HCEC 1CT (cell line): ENCODE data around the gene UBE3B.

ENCODE experiments used
- DNase-seq: peaks from one replicate; pipeline ENCODE4 v3.0.0-alpha.2; 2017

UBE3B gene

DNA sequence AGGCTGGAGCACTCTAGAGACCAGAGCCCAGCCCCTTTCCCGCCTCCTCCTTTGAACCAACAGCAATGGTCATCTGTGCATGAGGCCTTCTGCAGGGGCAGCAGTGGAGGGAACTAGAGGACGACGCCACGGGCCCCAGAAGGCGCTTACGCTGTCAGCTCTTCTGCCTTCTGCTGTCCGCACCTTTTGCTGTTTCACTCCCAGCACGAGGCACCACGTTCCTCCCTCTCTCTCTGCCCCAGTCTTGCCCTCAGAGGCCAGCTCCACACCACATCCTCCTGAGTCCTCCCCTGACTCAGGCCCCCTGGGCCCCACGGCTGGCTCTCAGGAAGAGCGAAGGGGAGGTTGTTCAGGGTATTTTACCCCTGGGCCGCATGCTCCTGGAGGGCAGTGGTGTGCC lies 80.4 kb downstream of the UBE3B start:
- no peak for DNase-seq

DNA sequence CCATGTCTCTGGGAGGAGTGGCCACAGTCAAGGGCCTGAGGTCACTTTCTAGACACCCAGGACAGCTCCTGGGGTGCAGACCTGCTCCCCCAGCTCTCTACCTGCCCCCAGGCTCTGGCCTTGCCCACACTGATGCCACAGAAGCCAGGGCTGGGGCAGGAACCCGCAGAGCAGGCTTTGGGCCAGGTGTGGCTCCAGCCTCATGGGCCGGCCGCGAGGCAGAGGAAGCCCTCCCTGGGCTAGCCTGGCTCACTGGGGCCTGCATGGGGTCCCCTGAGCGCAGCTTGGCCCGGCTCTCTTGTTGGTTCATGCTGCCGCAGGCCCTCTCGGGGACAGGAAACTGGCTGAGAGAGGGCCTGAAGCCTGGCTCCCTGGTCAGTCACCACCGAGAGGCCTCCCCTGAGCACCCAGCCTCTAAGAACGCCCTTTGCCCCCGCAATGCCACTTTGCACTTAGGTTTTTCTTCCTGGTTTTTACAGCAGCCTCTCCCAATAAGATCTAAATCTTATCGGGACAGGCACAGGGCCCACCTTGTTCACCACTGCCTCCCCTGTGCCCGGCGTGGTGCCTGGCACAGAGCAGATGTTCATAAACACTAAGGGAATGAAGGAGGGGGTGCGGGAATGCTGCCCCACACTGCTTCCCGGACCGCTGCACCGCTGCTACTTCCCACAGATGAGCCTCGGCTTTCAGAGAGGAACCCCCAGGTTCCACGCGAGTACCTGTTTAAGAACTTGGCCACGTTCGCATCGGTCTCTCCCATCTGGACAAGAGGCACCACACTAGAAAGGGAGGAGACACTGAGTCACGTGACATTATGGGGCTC lies 81.2 kb downstream of the UBE3B start:
- no peak for DNase-seq

DNA sequence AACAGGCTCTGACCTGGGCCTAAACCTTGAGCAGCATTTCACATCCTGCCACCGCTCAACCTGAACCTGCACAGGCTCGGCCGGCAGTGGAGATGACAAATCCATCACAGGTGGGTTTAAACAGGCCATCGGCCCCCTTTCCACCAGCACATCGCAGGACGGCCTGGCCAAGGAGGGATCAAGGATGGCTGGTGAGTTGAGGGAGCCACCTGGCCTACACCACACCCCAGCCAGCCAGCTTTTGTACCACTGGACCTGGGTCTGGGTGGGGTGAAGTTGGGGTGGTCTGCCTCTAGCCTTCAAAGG lies 81.7 kb downstream of the UBE3B start:
- DNase-seq, result no peak

DNA sequence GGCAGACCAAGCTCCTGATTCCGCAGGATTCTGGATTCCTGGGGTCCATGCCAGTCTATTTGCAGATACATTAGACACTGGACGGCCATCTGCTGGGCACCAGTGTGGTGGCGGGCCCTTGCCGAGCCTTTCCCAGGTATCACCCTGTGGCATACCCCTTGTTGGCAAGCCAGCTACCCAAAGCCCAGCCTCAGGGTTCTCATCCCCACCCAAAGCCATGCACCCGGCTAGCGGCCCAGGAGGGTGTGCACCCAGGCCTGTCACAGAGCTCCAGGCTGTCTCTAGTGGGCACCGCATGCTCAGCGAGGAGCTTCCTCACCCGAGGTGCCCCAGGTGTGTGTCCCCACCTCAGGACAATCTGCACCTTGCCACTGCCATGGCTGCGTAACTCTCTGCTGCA lies 82.2 kb downstream of the UBE3B start:
- no peak for DNase-seq

DNA sequence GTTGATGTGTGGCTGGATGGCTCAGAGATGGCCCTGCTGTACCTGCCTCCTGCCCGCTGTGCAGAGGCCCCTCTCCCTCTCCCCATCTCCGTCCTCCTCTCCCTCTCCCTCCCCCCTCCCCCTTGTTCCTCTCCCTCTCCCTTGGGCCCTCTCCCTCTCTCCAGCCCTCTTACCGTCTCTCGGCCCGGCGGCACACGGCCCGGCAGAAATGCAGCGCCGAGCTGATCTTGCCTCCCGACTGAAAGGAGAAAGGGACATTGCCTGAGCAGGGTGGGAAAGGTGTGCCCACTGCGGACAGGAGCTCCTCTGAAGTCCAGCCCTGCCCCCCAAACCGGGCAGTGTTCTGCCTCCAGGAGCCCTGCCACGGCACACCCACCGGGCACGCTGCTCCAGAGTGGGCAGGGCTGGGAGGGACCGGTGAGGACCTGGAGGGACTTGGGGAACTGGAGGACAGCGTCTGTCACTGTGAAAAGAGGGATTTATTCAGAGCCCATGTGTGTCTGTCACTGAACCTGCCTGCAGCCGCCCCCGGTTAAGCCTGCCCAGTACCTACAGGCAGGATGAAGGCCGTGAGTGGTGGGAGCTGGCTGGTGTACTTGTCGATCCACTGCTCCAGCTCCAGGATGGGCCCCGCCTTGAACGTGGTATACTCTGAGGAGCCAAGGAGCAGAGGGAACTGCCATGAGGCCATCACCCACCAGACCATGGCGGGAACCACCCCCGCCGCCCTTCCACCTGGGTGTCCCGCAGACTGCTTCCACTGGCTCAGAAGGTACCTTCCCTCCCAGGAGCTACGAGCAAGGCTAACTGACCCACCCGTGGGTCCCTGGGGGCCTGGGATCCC lies 83.7 kb downstream of the UBE3B start:
- DNase-seq, result no peak

DNA sequence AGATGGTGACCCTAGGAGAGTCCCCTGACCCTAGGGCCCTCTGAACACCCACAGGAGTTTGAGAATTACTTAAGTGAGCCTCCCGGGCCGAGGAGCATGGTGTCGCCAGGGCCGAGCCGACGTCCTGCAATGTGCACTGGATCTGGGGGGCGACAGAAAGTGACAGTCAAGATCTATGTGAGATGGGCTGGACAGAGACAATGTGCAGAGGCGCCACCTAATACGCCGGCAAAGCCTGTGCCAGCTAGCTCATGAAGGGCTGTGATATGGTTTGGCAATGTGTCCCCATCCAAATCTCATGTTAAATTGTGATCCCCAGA lies 84.2 kb downstream of the UBE3B start:
- no peak for DNase-seq

DNA sequence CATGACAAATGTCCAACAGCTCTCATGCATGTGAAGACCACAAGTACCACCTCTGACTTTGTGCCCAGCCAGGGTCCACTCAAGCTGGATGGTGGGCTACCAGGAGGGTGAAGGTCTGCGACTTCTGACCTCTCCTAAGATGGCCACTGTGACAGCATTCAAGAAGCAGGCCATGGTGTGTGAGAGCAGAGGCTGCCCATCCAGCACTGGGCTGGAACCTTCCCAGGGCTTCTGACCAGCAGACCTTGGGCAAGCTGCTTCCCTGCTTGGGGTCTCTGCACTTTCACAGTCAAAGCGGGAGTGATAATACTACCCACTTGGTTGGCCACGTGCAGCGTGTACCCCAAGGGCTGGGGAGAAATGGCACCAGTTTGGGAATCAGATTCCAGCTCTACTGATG lies 85.4 kb downstream of the UBE3B start:
- no peak for DNase-seq

DNA sequence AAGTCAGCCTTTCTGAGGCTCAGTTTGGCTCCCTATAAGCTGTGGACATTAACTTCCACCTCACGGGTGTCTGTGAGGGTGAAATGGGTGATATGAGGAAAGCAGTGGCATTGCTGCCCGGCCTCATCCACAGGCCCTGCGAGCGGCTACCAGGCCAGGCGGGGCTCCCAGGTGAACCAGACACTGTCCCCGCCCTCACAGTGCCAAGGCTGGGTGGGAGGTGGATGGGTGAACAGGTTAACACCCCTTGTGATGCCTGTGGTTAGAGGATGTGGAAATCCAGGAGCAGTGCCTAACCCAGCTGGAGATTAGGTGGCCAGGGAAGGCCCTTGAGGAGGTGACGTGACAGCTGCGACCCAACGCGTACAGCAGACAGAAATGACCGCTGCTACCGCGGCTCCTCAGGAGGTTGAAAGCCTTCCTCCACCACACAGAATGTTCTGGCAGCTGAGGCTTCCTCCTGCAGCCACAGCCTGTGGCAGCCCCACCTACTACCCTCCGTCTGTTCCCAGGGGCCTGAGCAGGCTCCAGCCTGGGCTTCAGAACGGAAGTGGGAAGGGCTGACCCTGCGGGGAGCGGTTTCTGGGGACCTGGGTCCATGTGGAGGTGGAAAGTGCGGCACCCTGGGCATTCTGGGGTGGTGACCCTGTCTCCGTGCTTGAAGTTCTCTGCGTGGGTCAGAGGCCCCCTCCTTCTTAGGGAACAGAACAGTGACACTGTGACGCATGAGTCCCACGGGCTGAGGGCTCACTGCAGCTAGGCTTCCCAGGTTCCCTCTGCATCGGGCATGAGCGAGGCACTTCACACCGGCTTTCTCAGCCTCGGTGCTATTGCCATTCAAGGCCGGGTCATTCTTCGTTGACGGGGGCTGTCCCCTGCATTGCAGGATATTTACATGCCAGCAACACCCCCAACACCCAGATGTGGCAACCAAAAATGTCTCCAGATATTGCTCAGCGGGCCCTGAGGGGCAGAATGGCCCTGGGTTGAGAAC lies 86.2 kb downstream of the UBE3B start:
- DNase-seq, result no peak

DNA sequence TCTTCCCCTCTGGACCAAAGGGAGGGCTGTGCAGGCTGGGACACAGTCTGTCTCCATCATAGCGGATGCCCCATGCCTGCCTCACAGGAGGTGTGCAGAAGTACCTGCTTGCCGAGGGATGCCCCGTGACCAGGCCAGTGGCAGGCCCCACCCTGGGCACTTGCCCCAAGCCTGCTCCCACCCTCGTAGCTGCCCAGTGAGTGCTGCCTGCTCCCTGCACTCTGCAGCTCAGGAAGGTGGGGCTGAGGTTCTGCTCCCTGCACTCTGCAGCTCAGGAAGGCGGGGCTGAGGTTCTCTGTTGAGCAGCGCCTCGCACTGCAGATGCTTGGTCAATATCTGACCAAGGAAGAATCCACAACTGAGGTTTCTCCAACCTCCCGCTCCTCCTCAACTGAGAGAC lies 89.0 kb downstream of the UBE3B start:
- DNase-seq, result no peak

DNA sequence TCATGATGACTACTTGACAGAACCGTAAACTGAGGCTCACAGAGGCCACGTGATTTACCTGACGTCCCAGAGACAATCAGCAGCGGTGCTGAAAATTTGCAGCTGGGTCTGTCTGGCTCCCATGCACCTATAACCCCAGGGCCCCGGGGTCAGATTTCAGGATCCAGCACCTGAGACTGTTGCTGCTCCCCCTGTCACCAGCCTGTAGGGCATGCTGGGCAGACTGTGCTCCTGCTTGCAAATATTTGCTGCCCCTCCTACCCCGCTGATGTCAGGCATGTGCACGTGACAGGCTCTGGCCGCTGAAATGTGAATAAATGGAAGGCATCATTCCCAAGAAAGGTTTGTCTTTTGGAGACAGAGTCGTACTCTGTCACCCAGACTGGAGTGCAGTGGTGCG lies 89.9 kb downstream of the UBE3B start:
- DNase-seq, result no peak

DNA sequence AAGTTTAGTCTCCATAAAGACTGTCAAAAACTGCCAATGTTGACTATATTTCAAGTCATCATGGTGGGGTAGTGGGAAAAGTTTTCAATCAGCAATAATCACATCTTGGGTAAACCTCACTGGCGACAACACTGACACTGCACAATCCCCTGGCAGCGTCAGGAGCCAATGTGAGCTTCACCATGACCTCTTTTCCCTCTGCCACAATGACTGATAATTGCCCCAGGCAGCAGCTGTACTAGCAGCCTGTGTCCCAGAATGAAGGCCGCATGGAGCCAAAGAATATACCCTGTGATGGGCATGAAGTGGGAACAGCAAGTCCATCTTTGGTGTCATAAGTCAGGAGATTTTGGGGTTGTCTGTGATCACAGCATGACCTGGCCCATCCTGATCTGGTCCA lies 90.5 kb downstream of the UBE3B start:
- DNase-seq, result no peak

DNA sequence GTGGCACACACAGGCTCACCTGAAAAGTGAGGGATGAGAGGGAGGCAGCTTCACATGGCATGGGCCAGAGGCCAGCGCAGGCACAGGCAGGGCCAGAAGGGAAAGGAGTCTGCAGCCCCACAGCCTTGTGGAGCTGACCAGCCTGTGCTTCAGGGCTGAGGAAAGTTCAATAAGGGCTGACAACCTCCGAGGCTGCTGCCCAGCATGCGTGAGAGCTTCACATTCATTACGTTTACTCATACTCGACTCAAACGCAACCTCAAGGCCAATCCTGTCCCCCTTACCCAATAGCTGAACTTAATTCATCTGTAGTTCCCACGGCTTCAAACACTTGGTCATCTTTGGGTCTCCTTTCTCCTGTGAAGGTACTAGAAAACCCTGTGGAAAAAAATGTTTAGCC lies 91.1 kb downstream of the UBE3B start:
- DNase-seq, result no peak

DNA sequence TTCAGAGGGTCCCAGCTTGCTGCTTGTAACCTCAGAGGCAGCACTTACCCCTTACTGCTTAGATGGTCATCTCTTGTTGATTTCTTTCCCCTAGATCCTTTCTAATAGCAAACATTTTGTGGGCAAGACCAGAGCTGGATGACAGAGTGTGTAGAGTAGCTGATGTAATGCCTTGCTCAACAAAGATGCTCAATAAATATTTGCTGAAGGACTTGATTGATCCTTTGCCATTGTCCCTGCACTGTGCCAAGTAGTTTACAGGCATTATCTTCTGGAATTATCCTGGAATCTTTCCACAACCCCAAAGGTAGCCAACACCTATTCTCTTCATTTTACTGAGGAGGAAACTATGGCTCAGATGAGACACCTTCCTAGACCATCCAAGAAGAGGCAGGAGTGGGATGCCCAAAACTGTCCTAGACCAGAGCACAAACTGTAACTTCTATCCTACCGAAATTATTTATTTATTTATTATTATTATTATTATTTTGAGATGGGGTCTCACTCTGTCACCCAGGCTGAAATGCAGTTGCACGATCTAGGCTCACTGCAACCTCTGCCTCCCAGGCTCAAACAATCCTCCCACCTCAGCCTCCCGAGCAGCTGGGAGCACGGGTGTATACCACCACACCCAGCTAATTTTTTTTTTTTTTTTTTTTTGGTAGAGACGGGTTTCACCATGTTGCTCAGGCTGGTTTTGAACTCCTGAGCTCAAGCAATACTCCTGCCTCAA lies 94.5 kb downstream of the UBE3B start:
- DNase-seq, result no peak

DNA sequence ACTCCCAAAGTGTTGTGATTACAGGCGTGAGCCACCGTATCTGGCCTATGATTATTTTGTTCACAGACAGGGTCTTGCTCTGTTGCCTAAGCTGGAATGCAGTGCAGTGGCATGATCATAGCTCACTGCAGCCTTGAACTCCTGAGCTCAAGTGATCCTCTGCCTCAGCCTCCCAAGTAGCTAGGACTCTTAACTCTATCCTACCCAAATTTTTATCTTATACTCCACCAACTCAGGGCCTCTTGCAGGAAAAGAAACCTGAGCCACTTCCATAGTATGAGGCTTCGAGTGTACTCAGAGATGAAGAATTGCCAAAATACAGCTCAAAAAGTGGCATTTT lies 95.0 kb downstream of the UBE3B start:
- DNase-seq, result no peak

DNA sequence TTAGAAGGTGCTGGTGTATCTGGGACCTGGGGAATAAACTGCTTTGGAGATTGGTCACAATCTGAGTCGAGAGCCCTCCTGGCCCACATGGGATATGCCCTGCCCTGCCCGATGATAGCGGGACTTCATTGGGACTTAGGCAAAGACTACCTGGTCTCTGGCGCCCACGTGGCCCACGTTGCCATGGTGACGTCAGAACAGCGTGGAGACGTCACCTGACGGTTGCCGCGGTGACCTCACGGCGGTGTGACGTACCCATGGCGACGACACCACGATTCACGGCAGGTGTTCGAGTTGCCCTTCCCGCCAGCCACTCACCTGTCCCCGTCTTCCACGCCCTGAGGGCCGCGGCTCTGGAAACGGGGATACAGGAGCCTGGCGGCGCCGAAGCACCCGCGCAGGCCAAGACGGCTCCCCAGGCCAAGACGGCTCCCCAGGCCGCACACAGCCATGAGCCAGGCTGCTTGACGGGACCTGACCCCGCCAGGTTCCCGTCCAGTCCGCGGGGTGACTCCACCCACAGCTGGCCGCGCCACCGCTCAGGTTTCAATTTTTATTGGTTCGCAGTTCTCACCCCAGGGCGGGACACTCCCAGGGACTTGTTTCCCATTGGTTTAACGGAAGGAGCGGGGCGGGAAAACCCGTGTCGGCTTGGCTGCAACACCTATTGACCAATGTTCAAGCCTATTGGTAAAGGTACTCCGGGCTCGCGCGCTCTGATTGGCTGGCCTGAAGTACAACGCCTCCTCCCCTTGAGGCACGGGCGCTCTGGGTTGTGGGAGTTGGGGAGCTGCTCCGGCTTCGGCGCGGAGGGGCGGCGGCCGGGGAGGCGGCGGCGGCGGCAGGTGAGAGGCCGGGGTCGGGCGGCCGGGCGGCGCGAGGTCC lies 95.8 kb downstream of the UBE3B start, which contains the start of the genes MMAB and MVK:
TSS of gene MMAB (minus strand) at position 476 of the 885 bp plus-strand sequence. CDS start at position 452, 24 bp downstream.
TSS of gene MVK (plus strand) at position 766 of the 885 bp plus-strand sequence. CDS start 1,029 bp downstream, outside the sequence.
- DNase-seq, result peak; percentile 99

DNA sequence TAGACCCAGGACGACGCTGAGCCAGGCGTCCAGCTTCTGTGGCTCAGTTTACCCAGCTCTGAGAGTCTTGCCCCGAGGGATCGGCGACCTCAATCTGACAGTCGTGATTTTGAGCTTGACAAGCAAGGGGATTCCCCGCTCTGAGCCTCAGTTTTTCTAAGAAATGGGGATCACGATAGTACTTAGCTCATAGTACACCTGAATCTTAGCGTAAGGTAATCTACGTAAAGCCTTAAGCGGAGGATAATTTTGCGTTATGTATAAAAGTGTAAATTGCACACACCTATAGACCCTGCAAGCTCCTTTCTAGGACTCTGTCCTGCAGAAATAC lies 96.4 kb downstream of the UBE3B start:
- DNase-seq, result no peak

DNA sequence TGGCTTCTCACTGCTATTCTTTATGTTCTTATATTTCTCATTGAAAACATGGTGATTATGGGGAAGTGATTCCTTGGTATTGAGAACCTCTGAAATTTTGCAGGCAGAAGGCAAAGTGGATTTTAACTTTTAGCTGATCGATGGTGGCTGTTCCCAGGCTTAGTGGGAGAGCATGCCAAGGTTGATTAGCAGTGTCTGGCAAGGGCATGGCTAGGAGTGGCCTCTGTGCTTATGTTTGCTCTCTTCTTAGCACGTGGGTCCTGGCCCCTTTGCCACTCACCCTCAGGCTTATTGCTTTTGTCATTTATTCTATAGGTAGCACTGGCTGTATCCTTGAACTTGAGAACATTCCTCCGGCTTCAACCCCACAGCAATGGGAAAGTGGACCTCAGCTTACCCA lies 98.2 kb downstream of the UBE3B start:
- DNase-seq, result no peak

DNA sequence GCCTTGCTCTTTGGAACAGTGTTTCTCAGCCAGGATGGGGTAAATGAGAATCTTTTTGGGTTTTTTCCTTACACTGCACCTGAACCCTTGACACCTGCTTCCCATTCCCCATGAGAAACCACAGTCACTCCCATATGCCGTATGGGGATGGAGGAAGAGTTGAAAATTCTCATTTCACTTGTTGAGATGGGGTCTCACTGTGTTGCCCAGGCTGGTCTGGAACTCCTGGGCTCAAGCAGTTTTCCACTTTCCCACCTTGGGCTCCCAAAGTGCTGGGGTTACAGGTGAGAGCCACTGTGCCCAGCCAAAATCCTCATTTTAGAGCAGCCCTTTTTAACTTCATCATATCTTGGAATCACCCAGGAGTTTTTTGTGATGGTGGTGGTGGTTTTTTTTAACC lies 99.9 kb downstream of the UBE3B start:
- DNase-seq, result no peak

DNA sequence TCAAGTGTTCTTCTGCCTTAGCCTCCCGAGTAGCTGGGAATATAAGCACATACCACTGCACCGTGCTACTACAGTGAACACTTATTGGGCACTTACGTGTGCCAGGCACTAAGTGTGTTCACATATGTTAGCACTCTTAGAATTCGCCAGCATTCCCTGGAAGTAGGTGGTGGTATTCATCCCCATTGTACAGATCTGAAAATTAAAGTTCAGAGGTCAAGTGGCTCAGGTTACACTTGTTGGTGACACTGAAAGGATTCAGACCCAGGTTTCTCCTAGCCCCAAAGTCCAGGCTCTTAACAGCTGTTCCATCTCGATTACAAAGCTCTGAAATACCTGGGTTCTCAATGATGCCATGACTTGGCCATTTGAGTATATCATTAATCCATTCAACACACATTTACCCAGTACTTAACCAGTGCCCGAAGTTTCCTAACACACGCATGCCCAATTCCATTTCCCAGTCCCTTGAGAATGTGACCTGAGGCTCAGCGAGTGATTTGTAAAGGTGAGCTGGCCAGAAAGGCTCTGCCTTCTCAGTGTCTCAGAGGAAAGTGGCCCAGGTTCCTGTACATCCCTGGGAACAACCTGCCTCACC lies 101.0 kb downstream of the UBE3B start:
- no peak for DNase-seq

DNA sequence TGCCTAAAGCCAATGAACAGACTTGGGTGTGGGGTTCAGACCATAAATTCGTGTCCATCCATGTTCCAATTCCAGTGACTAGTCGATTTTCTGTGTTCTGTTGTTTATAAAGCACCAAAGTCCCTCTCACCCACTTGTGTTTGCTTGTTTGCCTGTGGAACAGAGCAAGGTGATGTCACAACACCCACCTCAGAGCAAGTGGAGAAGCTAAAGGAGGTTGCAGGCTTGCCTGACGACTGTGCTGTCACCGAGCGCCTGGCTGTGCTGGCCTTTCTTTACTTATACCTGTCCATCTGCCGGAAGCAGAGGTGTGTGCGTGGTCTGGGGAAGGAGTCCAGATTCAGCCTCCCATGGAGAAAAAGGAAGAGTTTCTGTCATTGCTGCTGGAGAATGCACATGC lies 102.2 kb downstream of the UBE3B start:
- no peak for DNase-seq

DNA sequence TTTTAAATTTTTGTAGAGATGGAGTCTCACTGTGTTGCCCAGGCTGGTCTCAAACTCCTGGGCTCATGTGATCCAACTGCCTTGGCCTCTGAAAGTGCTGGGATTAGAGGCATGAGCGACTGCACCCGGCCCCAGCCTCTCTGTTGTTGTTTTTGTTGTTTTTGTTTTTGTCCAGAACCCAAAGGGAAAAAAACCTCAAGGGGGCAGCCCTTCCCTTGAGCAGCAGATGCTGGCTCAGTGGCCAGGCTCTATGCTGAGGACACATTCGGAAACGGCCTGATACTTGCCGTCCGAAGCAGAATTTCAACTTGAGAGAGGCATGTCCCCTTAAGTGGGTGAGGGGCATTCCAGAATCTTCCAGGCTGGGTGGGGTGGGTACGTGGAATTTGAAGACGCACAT lies 102.8 kb downstream of the UBE3B start:
- no peak for DNase-seq
